ENCODE results near the gene KCNQ5. TPM values are rescaled to one million over a fixed set of nuclear protein-coding genes. Genes with fewer than 3 reads are reported as not detected.

Gene KCNQ5
- total and polyA plus RNA-seq, 2 donors, result 1.0 to 1.7 TPM

DNA sequence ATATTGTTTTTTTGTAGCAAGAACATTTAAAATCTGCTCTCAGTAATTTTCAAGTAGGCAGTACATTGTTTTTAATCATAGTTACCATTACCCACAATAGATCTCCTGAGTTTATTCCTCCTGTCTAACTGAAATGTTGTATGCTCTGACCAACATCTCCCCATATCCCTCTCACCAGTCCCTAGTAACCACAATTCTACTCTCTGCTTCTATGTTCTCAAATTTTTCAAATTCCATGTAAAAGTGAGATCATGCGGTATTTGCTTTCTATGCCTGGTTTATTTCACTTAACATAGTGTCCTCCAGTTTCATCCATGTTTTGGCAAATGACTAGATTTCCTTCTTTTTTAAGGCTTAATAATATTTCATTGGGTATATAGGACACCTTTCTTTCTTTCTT lies 300.5 kb downstream of the KCNQ5 start:
- no peak overlapping the region for H3K27ac ChIP-seq (ENCODE audit: low read depth in 1 of 2, low read length in 1 of 2)
- no peaks in the 10 kb centered on the region for H3K4me1 ChIP-seq (ENCODE audit: control insufficient read depth in 2 of 2, insufficient read depth in 2 of 2, low read length in 2 of 2)
- H3K27me3 ChIP-seq (ENCODE audit: control insufficient read depth in 2 of 2, insufficient read depth in 1 of 2, low read length in 1 of 2), result no peaks in the 10 kb centered on the region
- 97% methylated on average over 1 of the region's 1 CpG for WGBS
- H3K4me3 ChIP-seq (ENCODE audit: low read length in 2 of 2), result no peak overlapping the region
- DNase-seq (ENCODE audit: low read depth in 6 of 9, low spot score in 9 of 9), result no peak
- H3K36me3 ChIP-seq (ENCODE audit: control insufficient read depth in 2 of 2, insufficient read depth in 2 of 2, low read length in 1 of 2), result no peaks in the 10 kb centered on the region
- no peaks in the 10 kb centered on the region for H3K9me3 ChIP-seq (ENCODE audit: control insufficient read depth in 2 of 2, insufficient read depth in 1 of 2, low read length in 1 of 2)

DNA sequence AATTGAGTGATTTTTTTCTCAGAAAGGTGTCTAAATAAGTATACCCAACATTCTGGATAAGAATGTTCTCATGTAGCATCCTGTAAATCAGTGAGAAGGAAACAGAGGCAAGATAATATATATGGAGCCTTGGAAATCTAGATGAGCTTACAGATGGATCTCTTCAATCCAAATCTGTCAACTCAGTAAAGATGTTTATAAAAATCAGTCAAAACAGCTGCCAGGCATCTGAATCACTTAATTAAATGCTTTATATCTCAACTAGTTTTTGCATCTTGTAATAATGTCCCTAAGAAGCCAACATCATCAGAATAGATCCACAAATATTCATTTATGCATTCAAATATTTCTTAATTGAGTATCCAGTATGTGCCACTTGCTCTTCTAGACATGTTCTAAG lies 303.3 kb downstream of the KCNQ5 start:
- Histone ChIP-seq H3K4me1 (ENCODE audit: control insufficient read depth in 2 of 2, insufficient read depth in 2 of 2, low read length in 2 of 2) (no peaks in the 10 kb centered on the region), H3K27me3 (ENCODE audit: control insufficient read depth in 2 of 2, insufficient read depth in 1 of 2, low read length in 1 of 2) (no peaks in the 10 kb centered on the region), H3K9me3 (ENCODE audit: control insufficient read depth in 2 of 2, insufficient read depth in 1 of 2, low read length in 1 of 2) (no peaks in the 10 kb centered on the region), H3K4me3 (ENCODE audit: low read length in 2 of 2) (no peak overlapping the region), H3K27ac (ENCODE audit: low read depth in 1 of 2, low read length in 1 of 2) (no peak overlapping the region), H3K36me3 (ENCODE audit: control insufficient read depth in 2 of 2, insufficient read depth in 2 of 2, low read length in 1 of 2) (no peaks in the 10 kb centered on the region)
- no peak for DNase-seq (ENCODE audit: low read depth in 6 of 9, low spot score in 9 of 9)

DNA sequence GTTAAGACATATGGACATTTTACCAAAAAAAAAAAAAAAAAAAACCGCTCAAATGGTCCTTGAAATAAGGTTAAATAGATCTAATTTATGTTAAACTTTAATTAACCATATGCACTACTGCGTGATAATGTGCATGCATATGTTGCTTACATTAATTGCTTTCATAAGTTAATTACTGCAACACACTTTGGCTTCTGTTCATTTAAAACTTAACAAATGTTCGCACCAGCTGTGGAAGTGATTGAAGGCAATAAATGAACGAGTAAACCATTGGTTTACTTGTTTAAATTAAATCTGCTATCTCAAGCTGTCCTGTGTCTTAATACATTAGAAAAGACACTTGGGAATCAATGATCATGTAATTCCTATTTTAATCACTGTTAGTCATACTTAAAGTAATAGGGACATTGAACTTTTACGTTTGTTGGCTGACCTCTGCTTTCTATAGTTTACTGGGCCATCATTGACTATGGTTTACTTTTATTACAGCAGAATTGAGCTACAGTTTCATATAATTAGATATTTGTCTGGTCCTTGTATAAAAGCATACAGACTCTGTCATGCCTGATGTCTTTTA lies 308.8 kb downstream of the KCNQ5 start:
- DNase-seq (ENCODE audit: low read depth in 6 of 9, low spot score in 9 of 9), result no peak
- Histone ChIP-seq H3K27me3 (ENCODE audit: control insufficient read depth in 2 of 2, insufficient read depth in 1 of 2, low read length in 1 of 2) (no peaks in the 10 kb centered on the region), H3K27ac (ENCODE audit: low read depth in 1 of 2, low read length in 1 of 2) (no peak overlapping the region), H3K4me1 (ENCODE audit: control insufficient read depth in 2 of 2, insufficient read depth in 2 of 2, low read length in 2 of 2) (no peaks in the 10 kb centered on the region), H3K4me3 (ENCODE audit: low read length in 2 of 2) (no peak overlapping the region), H3K9me3 (ENCODE audit: control insufficient read depth in 2 of 2, insufficient read depth in 1 of 2, low read length in 1 of 2) (no peaks in the 10 kb centered on the region), H3K36me3 (ENCODE audit: control insufficient read depth in 2 of 2, insufficient read depth in 2 of 2, low read length in 1 of 2) (no peaks in the 10 kb centered on the region)
- WGBS, result 95% methylated on average over 5 of the region's 5 CpGs

GRCh38 chr6:72931325-72931887 lies 309.5 kb downstream of the KCNQ5 start:
- WGBS, result 95% methylated on average over 4 of the region's 4 CpGs
- DNase-seq (ENCODE audit: low read depth in 6 of 9, low spot score in 9 of 9), result no peak

GRCh38 chr6:72933233-72933632 lies 311.4 kb downstream of the KCNQ5 start:
- Histone ChIP-seq H3K27me3 (ENCODE audit: control insufficient read depth in 2 of 2, insufficient read depth in 1 of 2, low read length in 1 of 2) (no peaks in the 10 kb centered on the region), H3K9me3 (ENCODE audit: control insufficient read depth in 2 of 2, insufficient read depth in 1 of 2, low read length in 1 of 2) (no peaks in the 10 kb centered on the region), H3K4me1 (ENCODE audit: control insufficient read depth in 2 of 2, insufficient read depth in 2 of 2, low read length in 2 of 2) (no peaks in the 10 kb centered on the region), H3K27ac (ENCODE audit: low read depth in 1 of 2, low read length in 1 of 2) (no peak overlapping the region), H3K36me3 (ENCODE audit: control insufficient read depth in 2 of 2, insufficient read depth in 2 of 2, low read length in 1 of 2) (no peaks in the 10 kb centered on the region), H3K4me3 (ENCODE audit: low read length in 2 of 2) (no peak overlapping the region)
- WGBS, result 93% methylated on average over 4 of the region's 4 CpGs
- no peak for DNase-seq (ENCODE audit: low read depth in 6 of 9, low spot score in 9 of 9)

More at GRCh38 chr6:72931325-72931887, 309.5 kb downstream of the KCNQ5 start:
- no peak overlapping the region for H3K27ac ChIP-seq (ENCODE audit: low read depth in 1 of 2, low read length in 1 of 2)
- H3K27me3 ChIP-seq (ENCODE audit: control insufficient read depth in 2 of 2, insufficient read depth in 1 of 2, low read length in 1 of 2), result no peaks in the 10 kb centered on the region
- H3K36me3 ChIP-seq (ENCODE audit: control insufficient read depth in 2 of 2, insufficient read depth in 2 of 2, low read length in 1 of 2), result no peaks in the 10 kb centered on the region
- no peak overlapping the region for H3K4me3 ChIP-seq (ENCODE audit: low read length in 2 of 2)
- no peaks in the 10 kb centered on the region for H3K4me1 ChIP-seq (ENCODE audit: control insufficient read depth in 2 of 2, insufficient read depth in 2 of 2, low read length in 2 of 2)
- no peaks in the 10 kb centered on the region for H3K9me3 ChIP-seq (ENCODE audit: control insufficient read depth in 2 of 2, insufficient read depth in 1 of 2, low read length in 1 of 2)

- Histone ChIP-seq H3K36me3 (ENCODE audit: control insufficient read depth in 2 of 2, insufficient read depth in 2 of 2, low read length in 1 of 2) (no peaks in the 10 kb centered on the region), H3K27me3 (ENCODE audit: control insufficient read depth in 2 of 2, insufficient read depth in 1 of 2, low read length in 1 of 2) (no peaks in the 10 kb centered on the region), H3K4me3 (ENCODE audit: low read length in 2 of 2) (no peak overlapping the region), H3K27ac (ENCODE audit: low read depth in 1 of 2, low read length in 1 of 2) (no peak overlapping the region), H3K4me1 (ENCODE audit: control insufficient read depth in 2 of 2, insufficient read depth in 2 of 2, low read length in 2 of 2) (no peaks in the 10 kb centered on the region), H3K9me3 (ENCODE audit: control insufficient read depth in 2 of 2, insufficient read depth in 1 of 2, low read length in 1 of 2) (no peaks in the 10 kb centered on the region)
- no peak for DNase-seq (ENCODE audit: low read depth in 6 of 9, low spot score in 9 of 9)
- WGBS, result 97% methylated on average over 4 of the region's 4 CpGs
Observed at GRCh38 chr6:72936766-72937559, 315.1 kb downstream of the KCNQ5 start.

- no peak overlapping the region for H3K27ac ChIP-seq (ENCODE audit: low read depth in 1 of 2, low read length in 1 of 2)
- no peaks in the 10 kb centered on the region for H3K4me1 ChIP-seq (ENCODE audit: control insufficient read depth in 2 of 2, insufficient read depth in 2 of 2, low read length in 2 of 2)
- H3K9me3 ChIP-seq (ENCODE audit: control insufficient read depth in 2 of 2, insufficient read depth in 1 of 2, low read length in 1 of 2), result no peaks in the 10 kb centered on the region
- no peaks in the 10 kb centered on the region for H3K27me3 ChIP-seq (ENCODE audit: control insufficient read depth in 2 of 2, insufficient read depth in 1 of 2, low read length in 1 of 2)
- H3K4me3 ChIP-seq (ENCODE audit: low read length in 2 of 2), result no peak overlapping the region
- no peak for DNase-seq (ENCODE audit: low read depth in 6 of 9, low spot score in 9 of 9)
- no peaks in the 10 kb centered on the region for H3K36me3 ChIP-seq (ENCODE audit: control insufficient read depth in 2 of 2, insufficient read depth in 2 of 2, low read length in 1 of 2)
- 97% methylated on average over 3 of the region's 3 CpGs for WGBS
Observed at GRCh38 chr6:72938104-72938503, 316.2 kb downstream of the KCNQ5 start.

DNA sequence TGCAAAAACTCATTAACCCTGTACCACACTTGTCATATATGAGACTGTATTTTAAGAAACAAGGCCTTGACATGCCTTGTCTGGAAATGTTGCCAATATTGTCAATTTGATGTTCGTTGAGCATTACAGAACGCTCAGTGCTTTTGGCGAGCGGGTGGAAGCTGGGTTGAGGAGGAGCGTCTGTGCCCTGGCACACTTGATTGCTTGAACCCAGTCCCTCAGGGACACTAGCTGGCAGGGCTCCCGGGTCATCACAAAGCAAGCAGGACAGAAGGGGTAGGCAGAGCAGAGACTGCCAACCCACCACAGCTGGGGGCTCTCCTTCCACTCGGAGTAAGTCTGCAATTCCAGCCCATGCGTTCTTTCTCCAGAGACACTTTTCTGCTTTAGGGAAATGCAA lies 317.1 kb downstream of the KCNQ5 start:
- Histone ChIP-seq H3K9me3 (ENCODE audit: control insufficient read depth in 2 of 2, insufficient read depth in 1 of 2, low read length in 1 of 2) (no peaks in the 10 kb centered on the region), H3K4me3 (ENCODE audit: low read length in 2 of 2) (no peak overlapping the region), H3K4me1 (ENCODE audit: control insufficient read depth in 2 of 2, insufficient read depth in 2 of 2, low read length in 2 of 2) (no peaks in the 10 kb centered on the region), H3K27me3 (ENCODE audit: control insufficient read depth in 2 of 2, insufficient read depth in 1 of 2, low read length in 1 of 2) (no peaks in the 10 kb centered on the region), H3K27ac (ENCODE audit: low read depth in 1 of 2, low read length in 1 of 2) (no peak overlapping the region), H3K36me3 (ENCODE audit: control insufficient read depth in 2 of 2, insufficient read depth in 2 of 2, low read length in 1 of 2) (no peaks in the 10 kb centered on the region)
- DNase-seq (ENCODE audit: low read depth in 6 of 9, low spot score in 9 of 9), result no peak
- WGBS, result 94% methylated on average over 8 of the region's 8 CpGs

- Histone ChIP-seq H3K4me3 (ENCODE audit: low read length in 2 of 2) (no peak overlapping the region), H3K27me3 (ENCODE audit: control insufficient read depth in 2 of 2, insufficient read depth in 1 of 2, low read length in 1 of 2) (no peaks in the 10 kb centered on the region), H3K4me1 (ENCODE audit: control insufficient read depth in 2 of 2, insufficient read depth in 2 of 2, low read length in 2 of 2) (no peaks in the 10 kb centered on the region), H3K27ac (ENCODE audit: low read depth in 1 of 2, low read length in 1 of 2) (no peak overlapping the region), H3K9me3 (ENCODE audit: control insufficient read depth in 2 of 2, insufficient read depth in 1 of 2, low read length in 1 of 2) (no peaks in the 10 kb centered on the region), H3K36me3 (ENCODE audit: control insufficient read depth in 2 of 2, insufficient read depth in 2 of 2, low read length in 1 of 2) (no peaks in the 10 kb centered on the region)
- no peak for DNase-seq (ENCODE audit: low read depth in 6 of 9, low spot score in 9 of 9)
- 98% methylated on average over 7 of the region's 7 CpGs for WGBS
Observed at GRCh38 chr6:72940265-72940664, 318.4 kb downstream of the KCNQ5 start.

All from thymus (tissue), 11 donors.